Common myeloid progenitor, CD34-positive (primary cell): ENCODE data around the gene DDRGK1.
"Not testable (repeated sequence)": the region's sequence is repeated elsewhere in the genome, so short reads cannot be mapped to it uniquely, and the experiment has no call there.

Experiments used
- CTCF ChIA-PET: fragments of 350-600 bp; sonication (Branson Sonifier 250); formaldehyde crosslinking; loops from one replicate; lab custom pipeline; 2021; ENCODE audit warnings: antibody characterized with exemption; lab: Charles Lee
- POLR2A ChIA-PET: fragments of 350-600 bp; sonication (Branson Sonifier 250); formaldehyde crosslinking; loops from one replicate; lab custom pipeline; 2021; ENCODE audit warnings: antibody characterized with exemption; lab: Charles Lee
- DNase-seq, 3 donors: peaks; one replicate each; pipeline versions ENCODE4 v3.0.0 to v3.0.0-alpha.2; 2013
- H3K27ac ChIP-seq, 2 experiments: 1 replicate in 1 of 2; 2 replicates in 1 of 2; pipeline ENCODE4 v1.7.0; 2013; ENCODE audit warnings: inconsistent platforms in 2 of 2, low read length in 2 of 2, mild to moderate bottlenecking in 2 of 2, low read depth in 1 of 2, moderate library complexity in 1 of 2; ENCODE audit not compliant: severe bottlenecking in 2 of 2, insufficient read depth in 1 of 2, poor library complexity in 1 of 2
- H3K27me3 ChIP-seq, 5 experiments: replicated peaks in 2 of 5; 1 replicate in 3 of 5; 2 replicates in 2 of 5; pipeline versions ENCODE4 v1.6.1 to v1.7.0; 2013; ENCODE audit warnings: low read length in 4 of 5, mild to moderate bottlenecking in 2 of 5, moderate library complexity in 2 of 5, inconsistent platforms in 1 of 5; ENCODE audit not compliant: insufficient read depth in 5 of 5, control insufficient read depth in 4 of 5
- H3K36me3 ChIP-seq, 4 experiments: 1 replicate in 2 of 4; 2 replicates in 2 of 4; pipeline versions ENCODE4 v1.6.1 to v1.7.0; 2013; ENCODE audit warnings: low read length in 3 of 4, control low read depth in 1 of 4, mild to moderate bottlenecking in 1 of 4; ENCODE audit not compliant: control insufficient read depth in 4 of 4, insufficient read depth in 4 of 4
- H3K4me1 ChIP-seq, 4 experiments: 1 replicate in 3 of 4; 2 replicates in 1 of 4; pipeline versions ENCODE4 v1.6.1 to v1.7.1; 2013; ENCODE audit warnings: low read length in 3 of 4, mild to moderate bottlenecking in 3 of 4, control low read depth in 1 of 4, inconsistent platforms in 1 of 4, moderate library complexity in 1 of 4; ENCODE audit not compliant: control insufficient read depth in 4 of 4, insufficient read depth in 4 of 4; ENCODE audit errors: control extremely low read depth in 1 of 4
- H3K4me3 ChIP-seq, 7 experiments: 1 replicate in 4 of 7; 2 replicates in 3 of 7; pipeline versions ENCODE4 v1.5.1 to v1.7.0; 2013; ENCODE audit warnings: mild to moderate bottlenecking in 7 of 7, low read length in 6 of 7, moderate library complexity in 6 of 7, inconsistent platforms in 2 of 7, low read depth in 2 of 7, control low read depth in 1 of 7; ENCODE audit not compliant: insufficient read depth in 4 of 7, control insufficient read depth in 1 of 7; ENCODE audit errors: extremely low read depth in 1 of 7
- H3K9me3 ChIP-seq, 5 experiments: 1 replicate in 4 of 5; 2 replicates in 1 of 5; pipeline versions ENCODE4 v1.6.1 to v1.7.1; 2013; ENCODE audit warnings: low read length in 4 of 5, mild to moderate bottlenecking in 2 of 5, inconsistent platforms in 1 of 5, low read depth in 1 of 5, moderate library complexity in 1 of 5; ENCODE audit not compliant: control insufficient read depth in 4 of 5, insufficient read depth in 2 of 5; ENCODE audit errors: control extremely low read depth in 1 of 5
- WGBS: methylation state at CpG from one replicate; pipeline ENCODE4 v1.1.5; 2013; ENCODE audit not compliant: insufficient coverage; 5-methylcytosine and 5-hydroxymethylcytosine counted together

DDRGK1 gene

DNA sequence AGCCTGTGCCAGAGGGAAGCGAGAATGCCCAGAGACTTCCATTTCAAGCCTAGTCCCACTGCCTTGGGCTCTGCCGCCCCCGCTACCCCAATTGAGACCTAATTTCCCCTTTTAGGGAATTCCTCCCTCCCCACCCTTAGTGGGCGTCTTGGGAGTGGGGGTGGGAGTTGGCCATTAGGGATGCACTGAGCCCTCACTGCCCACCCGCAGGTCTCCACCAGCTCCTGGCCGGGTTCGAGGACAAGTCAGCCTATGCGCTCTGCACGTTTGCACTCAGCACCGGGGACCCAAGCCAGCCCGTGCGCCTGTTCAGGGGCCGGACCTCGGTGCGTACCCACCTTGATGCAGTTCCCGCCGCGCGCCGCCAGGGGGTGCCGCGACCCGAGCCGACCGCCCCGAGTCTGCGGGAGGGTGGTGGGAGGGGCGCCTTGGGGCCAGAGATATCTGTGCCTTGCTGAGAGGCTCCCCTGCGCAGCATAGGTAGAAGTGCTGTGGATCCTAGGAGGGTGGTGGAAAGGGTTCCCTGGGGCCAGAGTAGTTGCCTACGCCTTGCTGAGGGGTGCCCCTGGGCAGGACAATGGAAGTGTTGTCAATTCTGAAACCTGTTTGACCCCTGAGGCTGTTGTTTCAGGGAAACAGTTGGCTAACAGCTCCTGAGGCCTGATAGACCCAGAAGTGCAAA is 14.0 kb upstream of the DDRGK1 start:
- H3K4me1 ChIP-seq: peaks cover 0 to 25% (median 20%) of the 10 kb centered on the region in 4 experiments
- no peaks in the 10 kb centered on the region for H3K27me3 ChIP-seq
- no peaks in the 10 kb centered on the region for H3K9me3 ChIP-seq
- no peak overlapping the region for H3K27ac ChIP-seq
- ChIA-PET CTCF (interaction anchor here (0.8 to 3.5 kb wide), 12 partner anchors 9 to 940 kb away, joined by 3 to 25 read pairs (median 4); partner anchors contain the start of genes ITPA and SLC4A11), POLR2A (interaction anchor here (0.7 kb wide), 1 partner anchor 1339 kb away, joined by 5 read pairs; no protein-coding TSS in a partner anchor)
- H3K36me3 ChIP-seq: peaks cover 2 to 52% (median 29%) of the 10 kb centered on the region in 4 experiments
- peak; percentile 47 to 73 (median 71) for DNase-seq
- no peak overlapping the region for H3K4me3 ChIP-seq
- 21% methylated on average over 16 of the region's 30 CpGs for WGBS

DNA sequence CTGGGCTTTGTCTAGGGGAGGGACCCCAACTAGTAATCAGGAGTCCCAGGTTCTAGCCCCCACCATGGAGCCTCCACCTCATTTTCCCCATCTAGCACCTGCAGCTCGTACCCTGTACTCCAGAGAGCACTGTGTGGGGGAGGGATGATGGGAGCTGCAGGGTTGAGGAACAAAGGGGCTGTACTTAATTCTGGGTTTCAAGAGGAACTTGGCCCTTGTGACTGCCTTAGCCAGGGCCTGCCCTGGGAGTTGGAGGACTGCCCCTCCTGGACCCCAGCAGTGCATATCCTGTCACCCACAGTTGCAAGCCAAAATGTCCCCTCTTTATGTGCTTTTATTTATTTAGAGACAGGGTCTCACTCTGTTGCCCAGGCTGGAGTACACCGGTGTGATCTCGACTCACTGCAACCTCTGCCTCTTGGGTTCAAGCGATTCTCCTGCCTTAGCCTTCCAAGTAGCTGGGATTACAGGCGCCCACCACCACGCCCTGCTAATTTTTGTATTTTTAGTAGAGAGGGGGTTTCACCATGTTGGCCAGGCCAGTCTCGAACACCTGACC is 11.0 kb upstream of the DDRGK1 start:
- POLR2A ChIA-PET: not testable (repeated sequence)

GRCh38 chr20:3213226-3213625 is 8.7 kb upstream of the DDRGK1 start:
- 94% methylated on average over 6 of the region's 7 CpGs for WGBS

More for the DNA sequence above, 11.0 kb upstream of the DDRGK1 start:
- CTCF ChIA-PET: interaction anchor here (1.0 to 2.0 kb wide), 4 partner anchors 16 to 101 kb away, joined by 3 to 6 read pairs (median 4); no protein-coding TSS in a partner anchor
- not testable (repeated sequence) for H3K4me3 ChIP-seq, DNase-seq, H3K9me3 ChIP-seq, H3K4me1 ChIP-seq, H3K27ac ChIP-seq, H3K27me3 ChIP-seq
- H3K36me3 ChIP-seq: peaks cover 2 to 33% (median 24%) of the 10 kb centered on the region in 4 experiments
- 77% methylated on average over 3 of the region's 7 CpGs for WGBS

GRCh38 chr20:3210346-3210745 is 5.9 kb upstream of the DDRGK1 start:
- CTCF ChIA-PET: interaction anchor here (1.0 to 1.4 kb wide), 4 partner anchors 8 to 141 kb away, joined by 3 to 4 read pairs (median 4); no protein-coding TSS in a partner anchor

More at GRCh38 chr20:3213226-3213625, 8.7 kb upstream of the DDRGK1 start:
- H3K4me1 ChIP-seq: peaks cover 6 to 21% (median 16%) of the 10 kb centered on the region in 4 experiments
- no peaks in the 10 kb centered on the region for H3K9me3 ChIP-seq
- POLR2A ChIA-PET: no interaction called here
- no peaks in the 10 kb centered on the region for H3K27me3 ChIP-seq
- no peak for DNase-seq
- peaks cover 2 to 27% (median 18%) of the 10 kb centered on the region in 4 experiments for H3K36me3 ChIP-seq
- H3K27ac ChIP-seq: no peak overlapping the region
- H3K4me3 ChIP-seq: no peak overlapping the region
- CTCF ChIA-PET: interaction anchor here (0.7 to 1.9 kb wide), 2 partner anchors 23 to 103 kb away, joined by 3 to 4 read pairs; no protein-coding TSS in a partner anchor

GRCh38 chr20:3209946-3210317 is 5.5 kb upstream of the DDRGK1 start:
- Histone ChIP-seq H3K27me3 (no peaks in the 10 kb centered on the region), H3K4me3 (peak overlapping the region; percentile 85 to 98 (median 94)), H3K9me3 (no peaks in the 10 kb centered on the region), H3K27ac (peak overlapping the region; percentile 62 to 89), H3K36me3 (peaks cover 0 to 15% (median 12%) of the 10 kb centered on the region in 4 experiments), H3K4me1 (peaks cover 6 to 21% (median 18%) of the 10 kb centered on the region in 4 experiments)
- ChIA-PET CTCF (interaction anchor here (1.0 to 1.4 kb wide), 4 partner anchors 9 to 141 kb away, joined by 3 to 4 read pairs (median 4); no protein-coding TSS in a partner anchor), POLR2A (no interaction called here)
- DNase-seq: peak in 1 of 3 donors; percentile 11
- 2% methylated on average over 10 of the region's 10 CpGs for WGBS

More at GRCh38 chr20:3210346-3210745, 5.9 kb upstream of the DDRGK1 start:
- no peaks in the 10 kb centered on the region for H3K9me3 ChIP-seq
- no peak for DNase-seq
- peak overlapping the region in 1 of 2 experiments; percentile 89 for H3K27ac ChIP-seq
- H3K27me3 ChIP-seq: no peaks in the 10 kb centered on the region
- peak overlapping the region; percentile 85 to 98 (median 94) for H3K4me3 ChIP-seq
- H3K36me3 ChIP-seq: peaks cover 0 to 18% (median 16%) of the 10 kb centered on the region in 4 experiments
- POLR2A ChIA-PET: no interaction called here
- peaks cover 6 to 21% (median 18%) of the 10 kb centered on the region in 4 experiments for H3K4me1 ChIP-seq
- 92% methylated on average over 1 of the region's 2 CpGs for WGBS

GRCh38 chr20:3209257-3209945 is 4.9 kb upstream of the DDRGK1 start, which contains the start of gene ITPA:
TSS of gene ITPA (plus strand) at chr20:3209498. CDS start at chr20:3209552, 54 bp downstream.
- Histone ChIP-seq H3K4me1 (peaks cover 6 to 21% (median 18%) of the 10 kb centered on the region in 4 experiments), H3K27me3 (no peaks in the 10 kb centered on the region), H3K4me3 (peak within 1 kb of the TSS; percentile 85 to 98 (median 94)), H3K9me3 (no peaks in the 10 kb centered on the region), H3K27ac (peak within 1 kb of the TSS; percentile 62 to 89), H3K36me3 (peaks cover 0 to 14% (median 11%) of the 10 kb centered on the region in 4 experiments)
- CTCF ChIA-PET: interaction anchor here (0.7 to 1.1 kb wide), 6 partner anchors 9 to 156 kb away, joined by 3 to 5 read pairs (median 4); no protein-coding TSS in a partner anchor
- DNase-seq: peak; percentile 50 to 67 (median 60)
- POLR2A ChIA-PET: interaction anchor here (0.5 kb wide), 1 partner anchor 10 kb away, joined by 3 read pairs; no protein-coding TSS in a partner anchor
- WGBS: under 1% methylated on average over 40 of the region's 48 CpGs
